Limb (tissue), 2 donors: ENCODE measurements around the gene PATL2.
"Not testable (repeated sequence)": the region's sequence is repeated elsewhere in the genome, so short reads cannot be mapped to it uniquely, and the experiment has no call there.

ENCODE experiments used
- DNase-seq, 2 donors: peaks; one replicate each; pipeline ENCODE4 v3.0.0-alpha.2; 2016; ENCODE audit errors: extremely low spot score in 2 of 2

Gene PATL2

GRCh38 chr15:44719293-44719999 is 8.3 kb upstream of the PATL2 start:
- DNase-seq, result no peak

- no peak for DNase-seq
Measured at GRCh38 chr15:44718927-44719292, 7.8 kb upstream of the PATL2 start.

GRCh38 chr15:44718180-44718926 is 7.2 kb upstream of the PATL2 start:
- no peak for DNase-seq

- no peak for DNase-seq
Measured at GRCh38 chr15:44716983-44717602, 6.0 kb upstream of the PATL2 start.

- DNase-seq, result no peak
Measured at GRCh38 chr15:44715797-44716334, 4.7 kb upstream of the PATL2 start.

- DNase-seq, result no peak
Measured at GRCh38 chr15:44715142-44715796, 4.1 kb upstream of the PATL2 start.

- DNase-seq, result no peak
Measured at GRCh38 chr15:44713006-44713966, 2.2 kb upstream of the PATL2 start.

GRCh38 chr15:44712346-44713005 is 1.4 kb upstream of the PATL2 start:
- DNase-seq, result peak; percentile 38 to 42

- no peak for DNase-seq
Measured at GRCh38 chr15:44711743-44712345, 721 bp upstream of the PATL2 start.

- DNase-seq, result no peak
Measured at GRCh38 chr15:44710236-44711095, 657 bp downstream of the PATL2 start.

- no peak for DNase-seq
Measured at GRCh38 chr15:44706946-44707636, 4.0 kb downstream of the PATL2 start.

GRCh38 chr15:44706401-44706800 is 4.7 kb downstream of the PATL2 start:
- no peak for DNase-seq

- no peak for DNase-seq
Measured at GRCh38 chr15:44705986-44706385, 5.1 kb downstream of the PATL2 start.

GRCh38 chr15:44700676-44701075 is 10.4 kb downstream of the PATL2 start:
- DNase-seq, result not testable (repeated sequence)

GRCh38 chr15:44698641-44699040 is 12.5 kb downstream of the PATL2 start:
- DNase-seq, result no peak

- DNase-seq, result no peak
Measured at GRCh38 chr15:44697014-44697413, 14.1 kb downstream of the PATL2 start.

GRCh38 chr15:44695294-44695693 is 15.8 kb downstream of the PATL2 start:
- no peak for DNase-seq

- no peak for DNase-seq
Measured at GRCh38 chr15:44694416-44694815, 16.7 kb downstream of the PATL2 start.
